Caco-2 (cell line): Measurements from ENCODE around the gene RPL15. TPM values are rescaled to one million over a fixed set of nuclear protein-coding genes. Genes with fewer than 3 reads are reported as not detected.

ENCODE experiments used
- BruUV-seq: library from RNA; stranded (reverse); fragments of 400-500 nt; replicated peaks from 2 replicates; lab custom pipeline; 2021; lab: Mats Ljungman, UMichigan
- CTCF ChIA-PET: fragments of 300-600 bp; sonication (Branson Sonifier 250); formaldehyde crosslinking; loops from one replicate; lab custom pipeline; 2022; ENCODE audit warnings: antibody characterized with exemption; lab: Charles Lee
- POLR2A ChIA-PET: fragments of 300-600 bp; sonication (Branson Sonifier 250); formaldehyde crosslinking; loops from one replicate; lab custom pipeline; 2022; ENCODE audit warnings: antibody characterized with exemption; lab: Charles Lee
- DNase-seq, 2 experiments: peaks; one replicate each; pipeline versions ENCODE4 v3.0.0 to v3.0.0-alpha.2; 2020 to 2022
- H3K27me3 ChIP-seq: replicated peaks from 2 replicates; pipeline ENCODE4 v1.6.0; 2011; ENCODE audit warnings: low read length; ENCODE audit not compliant: control insufficient read depth, insufficient read depth
- H3K36me3 ChIP-seq: 2 replicates; pipeline ENCODE4 v1.5.1; 2011; ENCODE audit warnings: low read length; ENCODE audit not compliant: control insufficient read depth, insufficient read depth
- H3K4me1 ChIP-seq: fragments of 250-450 bp; sonication (Bioruptor Pico); 2 replicates; pipeline ENCODE4 v1.5.1; 2020; ENCODE audit warnings: mild to moderate bottlenecking
- H3K4me3 ChIP-seq: 2 replicates; pipeline ENCODE4 v1.5.1; 2011; ENCODE audit warnings: low read depth, mild to moderate bottlenecking, control low read depth, low read length
- H3K9me3 ChIP-seq: fragments of 250-450 bp; sonication (Bioruptor Pico); 2 replicates; pipeline ENCODE4 v1.5.1; 2020; ENCODE audit warnings: mild to moderate bottlenecking, moderate library complexity
- H3K27ac Mint-ChIP-seq: one replicate; pipeline ENCODE4 v1.8.0; 2022; ENCODE audit warnings: mixed read lengths; ENCODE audit not compliant: unreplicated experiment
- H3K27me3 Mint-ChIP-seq: one replicate; pipeline ENCODE4 v1.8.0; 2022; ENCODE audit warnings: mixed read lengths; ENCODE audit not compliant: insufficient read depth, unreplicated experiment
- H3K36me3 Mint-ChIP-seq: one replicate; pipeline ENCODE4 v1.8.0; 2022; ENCODE audit warnings: mild to moderate bottlenecking, mixed read lengths; ENCODE audit not compliant: insufficient read depth, unreplicated experiment
- H3K4me1 Mint-ChIP-seq: one replicate; pipeline ENCODE4 v1.8.0; 2022; ENCODE audit warnings: low read depth, mixed read lengths; ENCODE audit not compliant: unreplicated experiment
- H3K4me3 Mint-ChIP-seq: one replicate; pipeline ENCODE4 v1.8.0; 2022; ENCODE audit warnings: mild to moderate bottlenecking, moderate library complexity, mixed read lengths; ENCODE audit not compliant: unreplicated experiment
- H3K9me3 Mint-ChIP-seq: one replicate; pipeline ENCODE4 v1.8.0; 2022; ENCODE audit warnings: mixed read lengths; ENCODE audit not compliant: unreplicated experiment
- intact Hi-C: fragments of 100-400 bp; cut with micrococcal nuclease; formaldehyde crosslinking; loops from one replicate; pipeline ENCODE4 v1.10.0; 2022; ENCODE audit not compliant: unreplicated experiment
- total RNA-seq: library from RNA; stranded (reverse); gene quantifications from 2 replicates; pipeline ENCODE4 v1.2.3, GENCODE V29; 2022
- TF ChIP-seq, protein P1 (sequence below), 2 experiments: fragments of 200-600 bp in 1 of 2; IDR thresholded peaks; 1 replicate in 1 of 2; 2 replicates in 1 of 2; pipeline versions ENCODE4 v1.5.1 to v1.8.0; 2011 to 2022; ENCODE audit warnings: antibody characterized with exemption in 1 of 2, control low read depth in 1 of 2, inconsistent platforms in 1 of 2, low read depth in 1 of 2, low read length in 1 of 2, mild to moderate bottlenecking in 1 of 2, moderate library complexity in 1 of 2; ENCODE audit not compliant: insufficient read depth in 1 of 2, severe bottlenecking in 1 of 2, unreplicated experiment in 1 of 2

Gene RPL15
- total RNA-seq, 1 experiment from 2014 or later = 1,698 TPM

DNA sequence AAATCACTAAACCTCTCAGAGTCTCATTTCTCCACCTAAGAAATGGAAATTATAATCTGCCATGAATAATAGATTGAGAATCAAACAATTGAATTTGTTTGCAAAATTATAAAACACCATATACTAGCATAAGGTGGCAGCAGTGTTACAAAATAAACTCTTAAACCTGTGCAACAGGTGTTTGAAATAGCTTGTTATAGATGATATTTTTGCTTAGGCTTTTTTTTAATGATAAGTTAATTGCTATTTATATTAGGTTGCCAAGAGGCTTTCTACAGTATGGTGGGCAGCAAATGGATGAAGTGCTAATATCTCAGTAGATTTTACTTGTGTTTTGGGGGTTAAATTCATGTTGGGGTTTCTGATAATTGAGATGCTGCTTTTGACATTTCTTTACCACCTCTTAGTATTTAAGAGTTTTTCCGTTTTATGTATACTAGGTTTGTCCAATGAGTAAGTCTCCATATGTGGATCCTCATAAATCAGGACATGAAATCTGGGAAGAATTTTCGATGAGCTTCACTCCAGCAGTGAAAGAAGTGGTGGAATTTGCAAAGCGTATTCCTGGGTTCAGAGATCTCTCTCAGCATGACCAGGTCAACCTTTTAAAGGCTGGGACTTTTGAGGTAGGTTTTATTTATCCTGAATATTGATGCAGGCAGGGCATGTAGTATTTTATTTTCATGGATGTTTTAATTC, 47.8 kb downstream of the RPL15 start:
- Histone ChIP-seq H3K27me3 (no peaks in the 10 kb centered on the region), H3K4me3 (no peak overlapping the region), H3K36me3 (peaks cover 2% of the 10 kb centered on the region), H3K4me1 (no peaks in the 10 kb centered on the region), H3K9me3 (no peaks in the 10 kb centered on the region)
- intact Hi-C loops = no loop called here
- Mint-ChIP-seq H3K4me3 (no peak overlapping the region), H3K36me3 (peaks cover 45% of the 10 kb centered on the region), H3K27me3 (no peaks in the 10 kb centered on the region), H3K9me3 (no peaks in the 10 kb centered on the region), H3K27ac (no peak overlapping the region), H3K4me1 (peaks cover under 1% of the 10 kb centered on the region)
- ChIA-PET CTCF (no interaction called here), POLR2A (no interaction called here)
- TF ChIP-seq, protein P1, sequence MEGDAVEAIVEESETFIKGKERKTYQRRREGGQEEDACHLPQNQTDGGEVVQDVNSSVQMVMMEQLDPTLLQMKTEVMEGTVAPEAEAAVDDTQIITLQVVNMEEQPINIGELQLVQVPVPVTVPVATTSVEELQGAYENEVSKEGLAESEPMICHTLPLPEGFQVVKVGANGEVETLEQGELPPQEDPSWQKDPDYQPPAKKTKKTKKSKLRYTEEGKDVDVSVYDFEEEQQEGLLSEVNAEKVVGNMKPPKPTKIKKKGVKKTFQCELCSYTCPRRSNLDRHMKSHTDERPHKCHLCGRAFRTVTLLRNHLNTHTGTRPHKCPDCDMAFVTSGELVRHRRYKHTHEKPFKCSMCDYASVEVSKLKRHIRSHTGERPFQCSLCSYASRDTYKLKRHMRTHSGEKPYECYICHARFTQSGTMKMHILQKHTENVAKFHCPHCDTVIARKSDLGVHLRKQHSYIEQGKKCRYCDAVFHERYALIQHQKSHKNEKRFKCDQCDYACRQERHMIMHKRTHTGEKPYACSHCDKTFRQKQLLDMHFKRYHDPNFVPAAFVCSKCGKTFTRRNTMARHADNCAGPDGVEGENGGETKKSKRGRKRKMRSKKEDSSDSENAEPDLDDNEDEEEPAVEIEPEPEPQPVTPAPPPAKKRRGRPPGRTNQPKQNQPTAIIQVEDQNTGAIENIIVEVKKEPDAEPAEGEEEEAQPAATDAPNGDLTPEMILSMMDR (IDR thresholded peaks at IDR 0.05; ENCODE audit: insufficient read depth in 1 of 2, low read depth in 1 of 2, low read length in 1 of 2, severe bottlenecking in 1 of 2, unreplicated experiment in 1 of 2) = no peak
- BruUV-seq = no TSS peak
- no peak for DNase-seq

DNA sequence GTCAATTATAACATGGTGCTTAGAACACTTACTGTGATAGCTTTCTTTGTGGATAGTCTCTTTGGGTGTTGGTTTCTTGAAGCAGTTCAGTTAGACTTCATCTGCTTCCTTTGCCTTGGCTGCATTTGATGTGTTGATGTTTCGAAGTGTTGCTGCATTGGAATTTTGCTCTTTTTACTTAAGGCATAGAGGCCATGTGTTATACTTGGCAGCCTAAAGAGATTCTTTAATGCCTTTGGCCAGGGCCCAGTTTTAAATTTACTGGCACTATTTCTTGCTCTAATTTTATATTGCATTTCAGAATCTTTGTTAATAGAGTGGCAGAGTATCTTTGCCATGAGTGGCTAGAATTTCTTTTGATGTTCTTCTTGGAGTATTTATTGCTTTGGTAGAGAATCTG, 49.4 kb downstream of the RPL15 start:
- Mint-ChIP-seq H3K4me3 (no peak overlapping the region), H3K27me3 (no peaks in the 10 kb centered on the region), H3K4me1 (no peaks in the 10 kb centered on the region), H3K36me3 (peaks cover 45% of the 10 kb centered on the region), H3K9me3 (no peaks in the 10 kb centered on the region), H3K27ac (no peak overlapping the region)
- no peak for DNase-seq
- Histone ChIP-seq H3K4me1 (no peaks in the 10 kb centered on the region), H3K9me3 (no peaks in the 10 kb centered on the region), H3K4me3 (no peak overlapping the region), H3K27me3 (no peaks in the 10 kb centered on the region), H3K36me3 (peaks cover 2% of the 10 kb centered on the region)
- ChIA-PET POLR2A (no interaction called here), CTCF (no interaction called here)
- TF ChIP-seq, protein P1 (IDR thresholded peaks at IDR 0.05; ENCODE audit: insufficient read depth in 1 of 2, low read depth in 1 of 2, low read length in 1 of 2, severe bottlenecking in 1 of 2, unreplicated experiment in 1 of 2) = no peak
- no TSS peak for BruUV-seq
- intact Hi-C loops = no loop called here

DNA sequence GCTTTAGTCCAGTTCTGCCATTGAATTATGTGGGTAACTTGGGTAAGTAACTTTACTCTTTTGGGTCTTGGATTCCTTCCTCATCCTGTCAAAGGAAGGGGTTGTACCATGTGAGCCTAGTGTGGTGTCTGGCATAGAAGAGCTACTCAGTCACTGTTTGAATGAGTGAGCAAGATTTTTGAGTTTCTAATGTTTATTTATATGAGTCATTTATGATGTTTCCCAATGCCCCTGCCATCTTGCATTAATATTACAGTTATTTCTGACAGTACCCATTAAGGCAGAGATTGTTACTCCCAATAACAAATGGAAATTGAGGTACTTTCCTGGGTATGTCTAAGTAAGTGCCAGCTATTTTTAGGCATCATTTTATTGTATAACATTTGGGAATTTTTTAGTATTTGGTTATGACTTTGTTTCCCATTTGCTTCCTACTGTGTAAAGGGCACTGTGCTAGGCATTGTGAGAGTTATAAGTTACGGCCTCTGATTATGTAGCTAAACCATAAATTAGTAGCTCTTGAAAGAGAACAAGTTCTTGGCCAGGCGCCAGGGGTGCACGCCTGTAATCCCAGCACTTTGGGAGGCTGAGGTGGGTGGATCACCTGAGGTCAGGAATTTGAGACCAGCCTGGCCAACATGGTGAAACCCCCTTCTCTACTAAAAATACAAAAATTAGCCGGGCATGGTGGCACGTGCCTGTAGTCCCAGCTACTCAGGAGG, 51.7 kb downstream of the RPL15 start:
- no peak overlapping the region for H3K27ac Mint-ChIP-seq
- TF ChIP-seq, protein P1 (IDR thresholded peaks at IDR 0.05; ENCODE audit: insufficient read depth in 1 of 2, low read depth in 1 of 2, low read length in 1 of 2, severe bottlenecking in 1 of 2, unreplicated experiment in 1 of 2) = no peak
- H3K9me3 Mint-ChIP-seq = no peaks in the 10 kb centered on the region
- no peaks in the 10 kb centered on the region for H3K27me3 ChIP-seq
- H3K4me3 Mint-ChIP-seq = no peak overlapping the region
- DNase-seq = no peak
- H3K27me3 Mint-ChIP-seq = no peaks in the 10 kb centered on the region
- no peaks in the 10 kb centered on the region for H3K9me3 ChIP-seq
- H3K36me3 ChIP-seq = no peaks in the 10 kb centered on the region
- intact Hi-C loops = no loop called here
- no peaks in the 10 kb centered on the region for H3K4me1 ChIP-seq
- H3K4me3 ChIP-seq = no peak overlapping the region
- ChIA-PET POLR2A (no interaction called here), CTCF (interaction anchor here (0.6 kb wide), 1 partner anchor 81 kb away, joined by 3 read pairs; no protein-coding TSS in a partner anchor)
- BruUV-seq = no TSS peak
- H3K36me3 Mint-ChIP-seq = peaks cover 35% of the 10 kb centered on the region
- H3K4me1 Mint-ChIP-seq = no peaks in the 10 kb centered on the region
